B cell (primary cell): ENCODE measurements around the gene PDILT. TPM values are rescaled to one million over a fixed set of nuclear protein-coding genes. Genes with fewer than 3 reads are reported as not detected.

Experiments
- ATAC-seq: fragments of 200-7000 bp; cut with Tn5 transposase; one replicate; pipeline ENCODE4 v1.10.0; 2021; ENCODE audit warnings: low read depth, mild to moderate bottlenecking, moderate number of reproducible peaks, moderate library complexity
- CTCF ChIA-PET: fragments of 350-600 bp; sonication (Branson Sonifier 250); formaldehyde crosslinking; loops from one replicate; lab custom pipeline; 2021; ENCODE audit warnings: antibody characterized with exemption, inconsistent platforms; lab: Charles Lee
- POLR2A ChIA-PET: fragments of 350-600 bp; sonication (Branson Sonifier 250); formaldehyde crosslinking; loops from one replicate; lab custom pipeline; 2021; ENCODE audit warnings: antibody characterized with exemption; lab: Charles Lee
- DNase-seq: peaks from one replicate; pipeline ENCODE4 v3.0.0; 2013
- H2AFZ ChIP-seq: 2 replicates; pipeline ENCODE4 v1.6.1; 2012; ENCODE audit warnings: mild to moderate bottlenecking, low read depth, low read length; ENCODE audit not compliant: insufficient read depth, poor library complexity, severe bottlenecking
- H3K27ac ChIP-seq, 2 donors: 1 replicate in 1 of 2; 2 replicates in 1 of 2; pipeline ENCODE4 v1.5.1; 2012 to 2013; ENCODE audit warnings: low read length in 2 of 2, mild to moderate bottlenecking in 2 of 2, moderate library complexity in 1 of 2
- H3K27me3 ChIP-seq, 4 experiments: fragments of 200-600 bp in 1 of 4; sonication (generic) in 1 of 4; replicated peaks in 1 of 4; 1 replicate in 2 of 4; 2 replicates in 2 of 4; pipeline versions ENCODE4 v1.6.1 to v1.7.0; 2013 to 2016; ENCODE audit warnings: low read length in 3 of 4, mild to moderate bottlenecking in 2 of 4, mixed read lengths in 1 of 4, moderate library complexity in 1 of 4; ENCODE audit not compliant: insufficient read depth in 4 of 4, control insufficient read depth in 3 of 4; ENCODE audit errors: control extremely low read depth in 1 of 4
- H3K36me3 ChIP-seq, 2 experiments: replicated peaks in 1 of 2; 1 replicate in 1 of 2; 2 replicates in 1 of 2; pipeline versions ENCODE4 v1.6.1 to v1.7.1; 2013; ENCODE audit warnings: low read length in 1 of 2; ENCODE audit not compliant: insufficient read depth in 2 of 2, control insufficient read depth in 1 of 2; ENCODE audit errors: control extremely low read depth in 1 of 2, extremely low read depth in 1 of 2
- H3K4me1 ChIP-seq, 2 donors: fragments of 200-600 bp in 1 of 2; sonication (generic) in 1 of 2; 1 replicate in 1 of 2; 2 replicates in 1 of 2; pipeline versions ENCODE4 v1.5.1 to v1.6.1; 2013 to 2017; ENCODE audit warnings: low read length in 2 of 2; ENCODE audit not compliant: control insufficient read depth in 2 of 2, insufficient read depth in 2 of 2
- H3K4me2 ChIP-seq: replicated peaks from 2 replicates; pipeline ENCODE3; 2012; ENCODE audit warnings: mild to moderate bottlenecking, low read depth, low read length; ENCODE audit not compliant: poor library complexity, severe bottlenecking
- H3K4me3 ChIP-seq, 5 experiments: fragments of 200-600 bp in 1 of 5; sonication (generic) in 1 of 5; 1 replicate in 3 of 5; 2 replicates in 2 of 5; pipeline versions ENCODE4 v1.5.1 to v1.7.0; 2011 to 2016; ENCODE audit warnings: low read length in 4 of 5, mild to moderate bottlenecking in 4 of 5, low read depth in 2 of 5, control low read depth in 1 of 5, moderate library complexity in 1 of 5; ENCODE audit not compliant: insufficient read depth in 1 of 5; ENCODE audit errors: control extremely low read depth in 1 of 5, extremely low read depth in 1 of 5
- H3K79me2 ChIP-seq: fragments of 200-600 bp; sonication (generic); one replicate; pipeline ENCODE4 v1.6.0; 2016; ENCODE audit warnings: low read length; ENCODE audit not compliant: control insufficient read depth, insufficient read depth
- H3K9ac ChIP-seq: fragments of 200-600 bp; sonication (generic); 2 replicates; pipeline ENCODE4 v1.6.1; 2017; ENCODE audit warnings: mild to moderate bottlenecking, low read length, moderate library complexity
- H3K9me3 ChIP-seq, 3 donors: one replicate each; pipeline versions ENCODE4 v1.6.1 to v1.7.1; 2013; ENCODE audit warnings: low read length in 2 of 3; ENCODE audit not compliant: control insufficient read depth in 2 of 3, insufficient read depth in 1 of 3; ENCODE audit errors: control extremely low read depth in 1 of 3
- H4K20me1 ChIP-seq: 2 replicates; pipeline ENCODE4 v1.6.0; 2012; ENCODE audit warnings: mild to moderate bottlenecking, low read length; ENCODE audit not compliant: insufficient read depth, control insufficient read depth, poor library complexity, severe bottlenecking
- H3K27ac Mint-ChIP-seq: one replicate; pipeline ENCODE4 v1.8.0; 2021; ENCODE audit warnings: mixed read lengths
- H3K27me3 Mint-ChIP-seq: one replicate; pipeline ENCODE4 v1.8.0; 2021; ENCODE audit warnings: mixed read lengths
- H3K4me1 Mint-ChIP-seq: one replicate; pipeline ENCODE4 v1.8.0; 2021; ENCODE audit warnings: mixed read lengths
- H3K4me3 Mint-ChIP-seq: one replicate; pipeline ENCODE4 v1.8.0; 2021; ENCODE audit warnings: mixed read lengths
- H3K9me3 Mint-ChIP-seq: one replicate; pipeline ENCODE4 v1.8.0; 2022; ENCODE audit warnings: mixed read lengths; ENCODE audit not compliant: insufficient read depth
- CTCF ChIP-seq: fragments of 200-600 bp; IDR thresholded peaks from one replicate; pipeline ENCODE4 v1.8.0; 2022; ENCODE audit warnings: antibody characterized with exemption, mild to moderate bottlenecking
- EZH2 ChIP-seq: IDR thresholded peaks from 2 replicates; pipeline ENCODE4 v1.6.1; 2012; ENCODE audit warnings: borderline replicate concordance, low read depth, mild to moderate bottlenecking, moderate library complexity, low read length; ENCODE audit not compliant: insufficient read depth, poor library complexity, severe bottlenecking
- WGBS: methylation state at CpG from one replicate; pipeline ENCODE4 v1.1.5; 2013; ENCODE audit warnings: missing lambda C conversion rate; ENCODE audit not compliant: insufficient coverage; 5-methylcytosine and 5-hydroxymethylcytosine counted together
- intact Hi-C: fragments of 100-400 bp; cut with micrococcal nuclease; formaldehyde crosslinking; loops from one replicate; pipeline ENCODE4 v1.10.0; 2022
- polyA plus RNA-seq: library from polyadenylated mRNA; depleted of rRNA; stranded (reverse); fragments of >200 nt; gene quantifications from 2 replicates; pipeline ENCODE4 v1.2.3, GENCODE V29; 2012
- total RNA-seq, 2 donors: library from RNA; stranded (reverse); fragments of 120-200 nt in 1 of 2; gene quantifications; 1 replicate in 1 of 2; 2 replicates in 1 of 2; pipeline versions ENCODE4 v1.2.3 to v1.2.4, GENCODE V29; 2013 to 2022

Gene PDILT
- total and polyA plus RNA-seq, 2 donors (not counting 1 experiment from before 2014, with no cell fraction given) = not detected

GRCh38 chr16:20331635-20332034 lies 72.9 kb downstream of the PDILT start:
- Histone ChIP-seq H4K20me1 (no peaks in the 10 kb centered on the region), H3K4me2 (no peak overlapping the region), H3K79me2 (no peaks in the 10 kb centered on the region), H3K9ac (no peak overlapping the region), H2AFZ (no peak overlapping the region), H3K36me3 (no peaks in the 10 kb centered on the region), H3K27ac (no peak overlapping the region), H3K4me1 (no peaks in the 10 kb centered on the region), H3K27me3 (no peaks in the 10 kb centered on the region), H3K9me3 (no peaks in the 10 kb centered on the region), H3K4me3 (no peak overlapping the region)
- Mint-ChIP-seq H3K4me3 (no peak overlapping the region), H3K27ac (no peak overlapping the region), H3K9me3 (no peaks in the 10 kb centered on the region), H3K27me3 (no peaks in the 10 kb centered on the region), H3K4me1 (no peaks in the 10 kb centered on the region)
- ATAC-seq (no peak), DNase-seq (no peak)
- ChIA-PET POLR2A (no interaction called here), CTCF (no interaction called here)
- intact Hi-C loops = no loop called here
- 67% methylated on average over 2 of the region's 5 CpGs for WGBS
- TF ChIP-seq CTCF = no peak
- TF ChIP-seq EZH2 = no peak

- Histone ChIP-seq H3K4me1 (no peaks in the 10 kb centered on the region), H3K79me2 (no peaks in the 10 kb centered on the region), H3K27ac (no peak overlapping the region), H3K9ac (no peak overlapping the region), H3K9me3 (no peaks in the 10 kb centered on the region), H3K4me3 (no peak overlapping the region), H4K20me1 (no peaks in the 10 kb centered on the region), H3K36me3 (no peaks in the 10 kb centered on the region), H2AFZ (no peak overlapping the region), H3K27me3 (no peaks in the 10 kb centered on the region), H3K4me2 (no peak overlapping the region)
- no peaks in the 10 kb centered on the region for H3K27me3 Mint-ChIP-seq
- no peak for TF ChIP-seq CTCF
- TF ChIP-seq EZH2 = no peak
- CTCF ChIA-PET = interaction anchor here (1.2 kb wide), 1 partner anchor 55 kb away, joined by 3 read pairs; no protein-coding TSS in a partner anchor
- no peak for DNase-seq
- H3K4me3 Mint-ChIP-seq = no peak overlapping the region
- H3K4me1 Mint-ChIP-seq = no peaks in the 10 kb centered on the region
- H3K27ac Mint-ChIP-seq = no peak overlapping the region
- peaks cover 2% of the 10 kb centered on the region for H3K9me3 Mint-ChIP-seq
- POLR2A ChIA-PET = no interaction called here
- ATAC-seq = no peak
- intact Hi-C loops = no loop called here
- whole genome bisulfite sequencing = 83% methylated on average over 1 of the region's 5 CpGs
Measured at GRCh38 chr16:20329392-20330138, 75.0 kb downstream of the PDILT start.
